ENCODE data around the gene E2F3.

DNA sequence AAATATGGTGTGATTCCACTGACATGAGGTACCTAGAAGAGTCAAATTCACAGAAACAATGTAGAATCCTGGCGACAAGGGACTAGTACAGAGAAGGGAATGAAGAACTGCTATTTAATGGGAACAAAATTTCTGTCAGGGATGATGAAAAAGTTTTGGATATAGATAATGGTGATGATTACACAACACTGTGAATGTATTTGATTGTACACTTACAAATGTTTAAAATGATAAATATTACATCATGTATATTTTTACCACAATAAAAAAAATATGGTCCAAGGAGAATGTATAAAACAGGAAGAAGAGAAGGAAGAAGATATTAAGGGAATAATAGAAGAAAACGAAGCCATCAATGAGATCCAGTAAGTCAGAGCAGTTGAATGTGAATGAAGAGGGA lies 8.4 kb upstream of the E2F3 start:
- TF ChIP-seq CTCF (IDR thresholded peaks at IDR 0.05; ENCODE audit: insufficient read depth, low read depth, low read length) (no peak), EZH2 (IDR thresholded peaks at IDR 0.05; ENCODE audit: insufficient read depth, low read length) (no peak)

All from astrocyte (in vitro differentiated cells and primary cell).